GM10266 (cell line): Measurements from ENCODE around the gene CAMK1.
A peak's percentile ranks its signal among the peaks of the same experiment; 100 is the strongest.

Experiments
- DNase-seq: peaks from one replicate; pipeline ENCODE4 v3.0.0; 2012; ENCODE audit errors: extremely low spot score
- CTCF ChIP-seq: IDR thresholded peaks from 2 replicates; pipeline ENCODE4 v1.5.1; 2012; ENCODE audit warnings: mild to moderate bottlenecking, low read depth; ENCODE audit not compliant: control insufficient read depth, insufficient read depth; ENCODE audit errors: missing control alignments

Gene CAMK1

GRCh38 chr3:9721015-9721699, 48.6 kb downstream of the CAMK1 start:
- no peak for DNase-seq
- TF ChIP-seq CTCF: no peak

GRCh38 chr3:9718118-9718517, 51.6 kb downstream of the CAMK1 start:
- no peak for DNase-seq
- no peak for TF ChIP-seq CTCF

- TF ChIP-seq CTCF: no peak
- DNase-seq: no peak
Observed at GRCh38 chr3:9717563-9717962, 52.2 kb downstream of the CAMK1 start.

- no peak for DNase-seq
- no peak for TF ChIP-seq CTCF
Observed at GRCh38 chr3:9716801-9717555, 52.8 kb downstream of the CAMK1 start.

DNA sequence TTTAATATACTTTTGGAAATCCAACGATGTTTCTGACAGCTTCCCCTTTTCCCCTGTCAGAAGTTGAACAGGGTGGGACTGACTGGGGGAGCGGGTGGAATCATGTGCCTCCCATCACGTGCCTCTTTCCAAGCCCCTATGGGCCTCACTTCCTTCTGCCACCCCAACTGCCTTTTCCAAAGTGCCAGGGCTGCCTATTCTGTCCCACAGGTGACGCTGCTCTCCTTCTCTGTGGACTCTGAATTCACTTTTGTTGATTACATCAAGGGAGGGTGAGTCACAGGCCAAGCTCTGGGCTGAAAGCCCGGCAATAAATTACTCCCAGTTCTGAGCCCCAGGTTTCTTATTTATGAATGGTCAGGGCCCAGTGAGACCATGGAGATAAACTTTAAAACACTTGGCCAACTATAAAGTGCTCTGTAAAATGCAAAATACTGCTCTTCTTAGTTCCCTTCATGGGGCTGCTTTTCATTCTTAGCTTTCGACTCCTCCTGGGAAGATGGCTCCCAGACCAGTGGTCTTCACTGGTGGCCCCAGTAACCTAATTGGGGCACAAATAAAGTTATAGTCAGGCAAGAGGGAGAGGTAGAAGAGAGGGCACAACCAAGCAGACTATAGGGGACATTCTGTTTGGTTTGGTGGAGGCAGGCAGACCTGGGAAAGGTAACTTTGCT, 53.8 kb downstream of the CAMK1 start:
- no peak for DNase-seq
- peak; percentile 36 for TF ChIP-seq CTCF

DNA sequence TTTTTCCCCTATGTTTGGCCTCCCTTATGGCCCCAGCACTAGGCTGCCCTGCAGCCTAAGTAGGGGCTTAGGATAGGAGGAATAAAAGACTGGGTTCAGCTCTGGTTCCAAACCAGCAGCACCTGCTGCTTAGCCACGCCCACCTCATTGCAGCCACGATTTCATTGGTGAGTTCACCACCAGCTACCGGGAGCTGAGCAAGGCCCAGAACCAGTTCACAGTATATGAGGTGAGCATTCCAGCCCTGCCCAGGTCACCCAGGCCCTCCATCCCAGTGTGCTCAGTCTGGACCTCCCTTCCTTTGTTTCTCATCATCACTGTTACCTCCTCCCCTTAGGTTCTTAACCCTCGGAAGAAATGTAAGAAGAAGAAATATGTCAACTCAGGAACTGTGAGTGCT, 54.6 kb downstream of the CAMK1 start:
- no peak for TF ChIP-seq CTCF
- DNase-seq: no peak

- no peak for TF ChIP-seq CTCF
- no peak for DNase-seq
Observed at GRCh38 chr3:9713142-9713541, 56.6 kb downstream of the CAMK1 start.
